Measurements from ENCODE around the gene TAF8. TPM values are rescaled to one million over a fixed set of nuclear protein-coding genes. Genes with fewer than 3 reads are reported as not detected.

TAF8 gene
- total RNA-seq, 1 donor from 2014 or later: 16.3 TPM

- DNase-seq (ENCODE audit: low read depth, low spot score): no peak
Observed at GRCh38 chr6:42095094-42095493, 44.8 kb downstream of the TAF8 start.

- DNase-seq (ENCODE audit: low read depth, low spot score): no peak
Observed at GRCh38 chr6:42095776-42096541, 45.6 kb downstream of the TAF8 start.

GRCh38 chr6:42099340-42100028 lies 49.2 kb downstream of the TAF8 start:
- DNase-seq (ENCODE audit: low read depth, low spot score): no peak

GRCh38 chr6:42100029-42100901 lies 49.9 kb downstream of the TAF8 start:
- DNase-seq (ENCODE audit: low read depth, low spot score): no peak

GRCh38 chr6:42101186-42101657 lies 50.9 kb downstream of the TAF8 start:
- DNase-seq (ENCODE audit: low read depth, low spot score): no peak

- DNase-seq (ENCODE audit: low read depth, low spot score): no peak
Observed at GRCh38 chr6:42103216-42103615, 52.9 kb downstream of the TAF8 start.

GRCh38 chr6:42103753-42104094 lies 53.4 kb downstream of the TAF8 start:
- DNase-seq (ENCODE audit: low read depth, low spot score): no peak

GRCh38 chr6:42104095-42104803 lies 53.9 kb downstream of the TAF8 start:
- DNase-seq (ENCODE audit: low read depth, low spot score): no peak

- no peak for DNase-seq (ENCODE audit: low read depth, low spot score)
Observed at GRCh38 chr6:42104804-42105125, 54.4 kb downstream of the TAF8 start.

GRCh38 chr6:42105156-42105648 lies 54.9 kb downstream of the TAF8 start:
- no peak for DNase-seq (ENCODE audit: low read depth, low spot score)

- no peak for DNase-seq (ENCODE audit: low read depth, low spot score)
Observed at GRCh38 chr6:42105709-42106108, 55.4 kb downstream of the TAF8 start.

GRCh38 chr6:42106112-42107023 lies 56.0 kb downstream of the TAF8 start:
- DNase-seq (ENCODE audit: low read depth, low spot score): no peak

GRCh38 chr6:42108071-42108470 lies 57.7 kb downstream of the TAF8 start:
- DNase-seq (ENCODE audit: low read depth, low spot score): no peak

GRCh38 chr6:42110683-42111082 lies 60.4 kb downstream of the TAF8 start:
- no peak for DNase-seq (ENCODE audit: low read depth, low spot score)

- no peak for DNase-seq (ENCODE audit: low read depth, low spot score)
Observed at GRCh38 chr6:42112351-42112750, 62.0 kb downstream of the TAF8 start.

- no peak for DNase-seq (ENCODE audit: low read depth, low spot score)
Observed at GRCh38 chr6:42113936-42114636, 63.8 kb downstream of the TAF8 start.

GRCh38 chr6:42117843-42118161 lies 67.5 kb downstream of the TAF8 start:
- DNase-seq (ENCODE audit: low read depth, low spot score): no peak

- DNase-seq (ENCODE audit: low read depth, low spot score): no peak
Observed at GRCh38 chr6:42118162-42119001, 68.1 kb downstream of the TAF8 start.

Measured in pulmonary artery endothelial cell (primary cell).